ENCODE measurements around the gene NAXE. TPM values are rescaled to one million over a fixed set of nuclear protein-coding genes. Genes with fewer than 3 reads are reported as not detected.
"Not testable (repeated sequence)": the region's sequence is repeated elsewhere in the genome, so short reads cannot be mapped to it uniquely, and the experiment has no call there.

Gene NAXE
- 121 TPM for polyA plus RNA-seq

- Mint-ChIP-seq H3K9me3 (no peaks in the 10 kb centered on the region), H3K4me3 (peak within 1 kb of the TSS; percentile 90 to 98 (median 94)), H3K27me3 (no peaks in the 10 kb centered on the region), H3K27ac (peak within 1 kb of the TSS; percentile 87 to 99 (median 94)), H3K4me1 (peaks cover 11 to 15% (median 11%) of the 10 kb centered on the region in 3 donors), H3K36me3 (peaks cover 3% of the 10 kb centered on the region)
Observed at GRCh38 chr1:156591432-156592157, at the start of gene NAXE. Gene NAXE, plus strand, starts transcription at chr1:156591776. Its CDS starts 29 bp downstream, at chr1:156591805.

- H3K9me3 Mint-ChIP-seq = no peaks in the 10 kb centered on the region
- no peak overlapping the region for H3K4me3 Mint-ChIP-seq
- H3K27ac Mint-ChIP-seq = no peak overlapping the region
- no peaks in the 10 kb centered on the region for H3K27me3 Mint-ChIP-seq
- H3K36me3 Mint-ChIP-seq = no peaks in the 10 kb centered on the region
- H3K4me1 Mint-ChIP-seq = peaks cover 0 to 1% (median 0%) of the 10 kb centered on the region in 3 donors
Observed at GRCh38 chr1:156543066-156543465, 48.5 kb upstream of the NAXE start.

- Mint-ChIP-seq H3K4me1 (peaks cover 0 to 1% (median 0%) of the 10 kb centered on the region in 3 donors), H3K27me3 (no peaks in the 10 kb centered on the region), H3K9me3 (no peaks in the 10 kb centered on the region), H3K36me3 (no peaks in the 10 kb centered on the region), H3K27ac (no peak overlapping the region), H3K4me3 (no peak overlapping the region)
Observed at GRCh38 chr1:156544592-156545102, 46.9 kb upstream of the NAXE start.

GRCh38 chr1:156546267-156546666, 45.3 kb upstream of the NAXE start:
- Mint-ChIP-seq H3K27ac (no peak overlapping the region), H3K27me3 (no peaks in the 10 kb centered on the region), H3K9me3 (no peaks in the 10 kb centered on the region), H3K4me1 (peaks cover 0 to 4% (median 1%) of the 10 kb centered on the region in 3 donors), H3K36me3 (no peaks in the 10 kb centered on the region), H3K4me3 (no peak overlapping the region)

- Mint-ChIP-seq H3K9me3 (no peaks in the 10 kb centered on the region), H3K27me3 (no peaks in the 10 kb centered on the region), H3K27ac (no peak overlapping the region), H3K36me3 (no peaks in the 10 kb centered on the region), H3K4me3 (no peak overlapping the region), H3K4me1 (peaks cover 5 to 12% (median 10%) of the 10 kb centered on the region in 3 donors)
Observed at GRCh38 chr1:156547434-156547833, 44.1 kb upstream of the NAXE start.

- Mint-ChIP-seq H3K4me3 (no peak overlapping the region), H3K9me3 (no peaks in the 10 kb centered on the region), H3K27me3 (no peaks in the 10 kb centered on the region), H3K4me1 (peaks cover 8 to 16% (median 13%) of the 10 kb centered on the region in 3 donors), H3K27ac (no peak overlapping the region), H3K36me3 (no peaks in the 10 kb centered on the region)
Observed at GRCh38 chr1:156547982-156548381, 43.6 kb upstream of the NAXE start.

GRCh38 chr1:156549390-156549789, 42.2 kb upstream of the NAXE start:
- Mint-ChIP-seq H3K4me3 (no peak overlapping the region), H3K36me3 (no peaks in the 10 kb centered on the region), H3K27ac (no peak overlapping the region), H3K4me1 (peaks cover 12 to 21% (median 16%) of the 10 kb centered on the region in 3 donors), H3K27me3 (no peaks in the 10 kb centered on the region), H3K9me3 (no peaks in the 10 kb centered on the region)

GRCh38 chr1:156549831-156550230, 41.7 kb upstream of the NAXE start:
- Mint-ChIP-seq H3K36me3 (no peaks in the 10 kb centered on the region), H3K9me3 (no peaks in the 10 kb centered on the region), H3K27me3 (no peaks in the 10 kb centered on the region), H3K4me3 (no peak overlapping the region), H3K4me1 (peaks cover 12 to 20% (median 16%) of the 10 kb centered on the region in 3 donors), H3K27ac (peak overlapping the region in 1 of 3 donors; percentile 71)

- Mint-ChIP-seq H3K4me1 (peaks cover 12 to 20% (median 16%) of the 10 kb centered on the region in 3 donors), H3K27ac (peak overlapping the region in 1 of 3 donors; percentile 50), H3K9me3 (no peaks in the 10 kb centered on the region), H3K27me3 (no peaks in the 10 kb centered on the region), H3K4me3 (no peak overlapping the region), H3K36me3 (no peaks in the 10 kb centered on the region)
Observed at GRCh38 chr1:156550346-156550745, 41.2 kb upstream of the NAXE start.

- Mint-ChIP-seq H3K27ac (peak overlapping the region in 1 of 3 donors; percentile 50), H3K36me3 (no peaks in the 10 kb centered on the region), H3K4me1 (peaks cover 16 to 20% (median 18%) of the 10 kb centered on the region in 3 donors), H3K9me3 (no peaks in the 10 kb centered on the region), H3K27me3 (no peaks in the 10 kb centered on the region), H3K4me3 (peak overlapping the region in 1 of 4 donors; percentile 3)
Observed at GRCh38 chr1:156551066-156551643, 40.4 kb upstream of the NAXE start.

- H3K4me1 Mint-ChIP-seq = peaks cover 16 to 20% (median 18%) of the 10 kb centered on the region in 3 donors
- H3K9me3 Mint-ChIP-seq = no peaks in the 10 kb centered on the region
- H3K4me3 Mint-ChIP-seq = no peak overlapping the region
- no peaks in the 10 kb centered on the region for H3K36me3 Mint-ChIP-seq
- no peak overlapping the region for H3K27ac Mint-ChIP-seq
- no peaks in the 10 kb centered on the region for H3K27me3 Mint-ChIP-seq
Observed at GRCh38 chr1:156551869-156552268, 39.7 kb upstream of the NAXE start.

- no peaks in the 10 kb centered on the region for H3K36me3 Mint-ChIP-seq
- H3K27ac Mint-ChIP-seq = peak overlapping the region in 1 of 3 donors; percentile 14
- no peaks in the 10 kb centered on the region for H3K27me3 Mint-ChIP-seq
- peak overlapping the region in 1 of 4 donors; percentile 52 for H3K4me3 Mint-ChIP-seq
- peaks cover 16 to 20% (median 18%) of the 10 kb centered on the region in 3 donors for H3K4me1 Mint-ChIP-seq
- no peaks in the 10 kb centered on the region for H3K9me3 Mint-ChIP-seq
Observed at GRCh38 chr1:156552518-156552917, 39.1 kb upstream of the NAXE start.

- Mint-ChIP-seq H3K4me3 (peak overlapping the region in 2 of 4 donors; percentile 46 to 76), H3K4me1 (peaks cover 16 to 20% (median 18%) of the 10 kb centered on the region in 3 donors)
- not testable (repeated sequence) for H3K36me3 Mint-ChIP-seq, H3K27me3 Mint-ChIP-seq, H3K27ac Mint-ChIP-seq, H3K9me3 Mint-ChIP-seq
Observed at GRCh38 chr1:156552937-156553336, 38.6 kb upstream of the NAXE start.

- no peaks in the 10 kb centered on the region for H3K9me3 Mint-ChIP-seq
- H3K4me1 Mint-ChIP-seq = peaks cover 16 to 20% (median 18%) of the 10 kb centered on the region in 3 donors
- no peaks in the 10 kb centered on the region for H3K36me3 Mint-ChIP-seq
- peak overlapping the region in 1 of 4 donors; percentile 37 for H3K4me3 Mint-ChIP-seq
- no peaks in the 10 kb centered on the region for H3K27me3 Mint-ChIP-seq
- no peak overlapping the region for H3K27ac Mint-ChIP-seq
Observed at GRCh38 chr1:156553860-156554485, 37.6 kb upstream of the NAXE start.

- Mint-ChIP-seq H3K4me1 (peaks cover 16 to 20% (median 18%) of the 10 kb centered on the region in 3 donors), H3K4me3 (no peak overlapping the region), H3K27me3 (no peaks in the 10 kb centered on the region), H3K9me3 (no peaks in the 10 kb centered on the region), H3K36me3 (no peaks in the 10 kb centered on the region), H3K27ac (no peak overlapping the region)
Observed at GRCh38 chr1:156554971-156555370, 36.6 kb upstream of the NAXE start.

All from IgD-negative memory B cell (primary cell).